Measurements from ENCODE around the gene CEP192. TPM values are rescaled to one million over a fixed set of nuclear protein-coding genes. Genes with fewer than 3 reads are reported as not detected.
"Not testable (repeated sequence)": the region's sequence is repeated elsewhere in the genome, so short reads cannot be mapped to it uniquely, and the experiment has no call there.

CEP192 gene
- total RNA-seq, 1 donor from 2014 or later: 73.0 TPM

- DNase-seq (ENCODE audit: low spot score in 2 of 2) (no peak), FAIRE-seq (no peak)
These were observed 1.6 kb upstream of the CEP192 start for GRCh38 chr18:12989397-12990122.

- DNase-seq (ENCODE audit: low spot score in 2 of 2) (no peak), FAIRE-seq (no peak)
These were observed 1.1 kb upstream of the CEP192 start for GRCh38 chr18:12990123-12990475.

GRCh38 chr18:12990641-12990966 lies 558 bp upstream of the CEP192 start:
- DNase-seq (ENCODE audit: low spot score in 2 of 2) (no peak), FAIRE-seq (no peak)

GRCh38 chr18:12991821-12992179 lies 638 bp downstream of the CEP192 start:
- no peak for DNase-seq (ENCODE audit: low spot score in 2 of 2)
- no peak for FAIRE-seq

GRCh38 chr18:12993439-12993838 lies 2.3 kb downstream of the CEP192 start:
- no peak for DNase-seq (ENCODE audit: low spot score in 2 of 2)
- no peak for FAIRE-seq

GRCh38 chr18:12995424-12995823 lies 4.3 kb downstream of the CEP192 start:
- FAIRE-seq (no peak), DNase-seq (ENCODE audit: low spot score in 2 of 2) (no peak)

GRCh38 chr18:12995952-12996477 lies 4.9 kb downstream of the CEP192 start:
- FAIRE-seq: no peak

GRCh38 chr18:12996661-12997292 lies 5.6 kb downstream of the CEP192 start:
- no peak for DNase-seq (ENCODE audit: low spot score in 2 of 2)
- no peak for FAIRE-seq

More at GRCh38 chr18:12995952-12996477, 4.9 kb downstream of the CEP192 start:
- DNase-seq (ENCODE audit: low spot score in 2 of 2): no peak

GRCh38 chr18:12997330-12997729 lies 6.2 kb downstream of the CEP192 start:
- DNase-seq (ENCODE audit: low spot score in 2 of 2); FAIRE-seq: not testable (repeated sequence)

- no peak for DNase-seq (ENCODE audit: low spot score in 2 of 2)
- FAIRE-seq: no peak
These were observed 7.3 kb downstream of the CEP192 start for GRCh38 chr18:12998332-12999060.

- DNase-seq (ENCODE audit: low spot score in 2 of 2) (no peak), FAIRE-seq (no peak)
These were observed 12.3 kb downstream of the CEP192 start for GRCh38 chr18:13003466-13003896.

GRCh38 chr18:13004396-13004795 lies 13.2 kb downstream of the CEP192 start:
- DNase-seq (ENCODE audit: low spot score in 2 of 2) (no peak), FAIRE-seq (no peak)

- DNase-seq (ENCODE audit: low spot score in 2 of 2) (no peak), FAIRE-seq (no peak)
These were observed 14.1 kb downstream of the CEP192 start for GRCh38 chr18:13005289-13005688.

- FAIRE-seq (no peak), DNase-seq (ENCODE audit: low spot score in 2 of 2) (peak in 1 of 2 donors; percentile 14)
These were observed 15.5 kb downstream of the CEP192 start for GRCh38 chr18:13006531-13007247.

GRCh38 chr18:13007248-13007560 lies 16.0 kb downstream of the CEP192 start:
- DNase-seq (ENCODE audit: low spot score in 2 of 2): no peak
- no peak for FAIRE-seq

- FAIRE-seq (no peak), DNase-seq (ENCODE audit: low spot score in 2 of 2) (no peak)
These were observed 20.6 kb downstream of the CEP192 start for GRCh38 chr18:13011719-13012118.

- DNase-seq (ENCODE audit: low spot score in 2 of 2) (no peak), FAIRE-seq (no peak)
These were observed 23.1 kb downstream of the CEP192 start for GRCh38 chr18:13014232-13014631.

- no peak for FAIRE-seq
- DNase-seq (ENCODE audit: low spot score in 2 of 2): no peak
These were observed 23.7 kb downstream of the CEP192 start for GRCh38 chr18:13014818-13015217.

- FAIRE-seq (no peak), DNase-seq (ENCODE audit: low spot score in 2 of 2) (no peak)
These were observed 26.2 kb downstream of the CEP192 start for GRCh38 chr18:13017247-13017875.

GRCh38 chr18:13018374-13018773 lies 27.2 kb downstream of the CEP192 start:
- no peak for DNase-seq (ENCODE audit: low spot score in 2 of 2)

More at GRCh38 chr18:13018374-13018773, 27.2 kb downstream of the CEP192 start:
- FAIRE-seq: no peak

All from frontal cortex (tissue), 4 donors.